Measurements from ENCODE around the gene CAPZB. TPM values are rescaled to one million over a fixed set of nuclear protein-coding genes. Genes with fewer than 3 reads are reported as not detected.

Gene CAPZB
- polyA plus RNA-seq, 1 experiment, result 312 TPM

DNA sequence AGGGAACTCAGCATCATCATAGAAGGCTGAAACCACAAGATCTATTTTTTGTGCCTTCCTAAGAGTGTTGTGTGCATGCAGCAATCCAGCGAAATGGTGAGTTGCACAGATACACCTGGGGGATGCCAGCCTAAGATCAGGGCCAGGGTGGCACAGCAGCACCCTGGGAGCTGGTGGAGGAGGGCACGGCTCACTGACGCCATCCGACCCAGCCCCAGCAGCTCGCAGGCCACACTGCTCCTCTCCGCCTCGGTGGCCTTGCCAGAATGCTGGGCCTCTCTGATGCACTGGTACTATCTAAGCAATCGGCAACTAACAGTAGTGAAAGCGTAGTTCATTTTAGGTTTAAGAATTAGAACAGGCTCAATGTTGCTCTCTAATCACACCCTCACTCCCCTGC lies 37.8 kb downstream of the CAPZB start:
- no peak overlapping the region for H3K4me3 ChIP-seq (ENCODE audit: low read depth, low read length)
- DNase-seq (ENCODE audit: low read depth, low spot score), result no peak
- CTCF ChIA-PET, result interaction anchor here (0.5 kb wide), 1 partner anchor 765 kb away, joined by 3 read pairs; no protein-coding TSS in a partner anchor
- no peaks in the 10 kb centered on the region for H3K9me3 ChIP-seq (ENCODE audit: control insufficient read depth, insufficient read depth, low read length)
- POLR2A ChIA-PET, result interaction anchor here (0.6 to 1.6 kb wide), 2 partner anchors 13 to 96 kb away, joined by 3 to 6 read pairs; no protein-coding TSS in a partner anchor
- TF ChIP-seq, protein P1, sequence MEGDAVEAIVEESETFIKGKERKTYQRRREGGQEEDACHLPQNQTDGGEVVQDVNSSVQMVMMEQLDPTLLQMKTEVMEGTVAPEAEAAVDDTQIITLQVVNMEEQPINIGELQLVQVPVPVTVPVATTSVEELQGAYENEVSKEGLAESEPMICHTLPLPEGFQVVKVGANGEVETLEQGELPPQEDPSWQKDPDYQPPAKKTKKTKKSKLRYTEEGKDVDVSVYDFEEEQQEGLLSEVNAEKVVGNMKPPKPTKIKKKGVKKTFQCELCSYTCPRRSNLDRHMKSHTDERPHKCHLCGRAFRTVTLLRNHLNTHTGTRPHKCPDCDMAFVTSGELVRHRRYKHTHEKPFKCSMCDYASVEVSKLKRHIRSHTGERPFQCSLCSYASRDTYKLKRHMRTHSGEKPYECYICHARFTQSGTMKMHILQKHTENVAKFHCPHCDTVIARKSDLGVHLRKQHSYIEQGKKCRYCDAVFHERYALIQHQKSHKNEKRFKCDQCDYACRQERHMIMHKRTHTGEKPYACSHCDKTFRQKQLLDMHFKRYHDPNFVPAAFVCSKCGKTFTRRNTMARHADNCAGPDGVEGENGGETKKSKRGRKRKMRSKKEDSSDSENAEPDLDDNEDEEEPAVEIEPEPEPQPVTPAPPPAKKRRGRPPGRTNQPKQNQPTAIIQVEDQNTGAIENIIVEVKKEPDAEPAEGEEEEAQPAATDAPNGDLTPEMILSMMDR (IDR thresholded peaks at IDR 0.05; ENCODE audit: low read depth, low read length), result no peak
- no peaks in the 10 kb centered on the region for H3K27me3 ChIP-seq (ENCODE audit: control insufficient read depth, insufficient read depth, low read length)
- H3K27ac ChIP-seq (ENCODE audit: low read depth, low read length), result peak overlapping the region; percentile 93

DNA sequence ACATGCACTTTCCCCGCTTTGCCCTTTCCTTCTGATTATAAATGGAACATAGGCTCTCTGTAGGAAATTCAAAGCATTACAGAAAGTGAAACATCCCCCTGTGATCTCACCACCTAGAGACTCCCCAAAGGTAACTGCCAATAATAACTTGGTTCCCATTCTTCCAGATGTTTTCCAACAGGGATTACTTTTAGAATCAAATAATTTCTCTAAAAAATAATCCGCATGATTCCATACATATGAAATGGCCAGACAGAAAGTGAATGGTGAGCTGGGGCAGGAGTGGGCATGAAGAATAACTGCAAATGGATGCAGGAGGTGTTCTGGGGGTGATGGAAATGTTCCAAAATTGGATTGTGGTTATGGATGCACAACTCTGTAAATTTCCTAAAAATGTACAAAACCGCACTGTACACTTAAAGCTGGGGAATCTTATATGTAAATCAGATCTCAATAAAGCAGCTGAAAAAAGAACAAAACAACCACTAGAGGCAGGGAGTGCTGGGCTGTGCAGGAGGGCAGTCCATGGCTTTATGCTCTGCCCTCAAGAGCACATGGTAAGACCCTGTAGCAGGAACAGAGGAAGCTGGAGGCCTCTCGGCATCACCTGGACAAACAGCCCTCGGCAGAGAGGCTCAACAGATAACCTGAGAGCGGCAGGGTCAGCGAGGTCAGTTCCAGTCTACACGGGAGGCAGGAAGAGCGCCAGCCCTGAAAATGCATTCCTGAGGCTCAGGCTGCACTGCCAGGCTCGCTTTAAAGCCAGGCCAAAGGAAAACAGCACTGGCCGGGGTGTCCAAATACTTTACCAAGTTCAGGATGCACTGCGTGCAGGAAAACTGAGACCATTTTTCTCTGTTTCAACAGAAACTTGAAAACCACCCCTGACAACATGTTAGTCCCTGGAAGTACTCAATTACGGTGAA lies 39.7 kb downstream of the CAPZB start:
- TF ChIP-seq, protein P1 (IDR thresholded peaks at IDR 0.05; ENCODE audit: low read depth, low read length), result peak; percentile 49
- Histone ChIP-seq H3K27me3 (ENCODE audit: control insufficient read depth, insufficient read depth, low read length) (no peaks in the 10 kb centered on the region), H3K4me3 (ENCODE audit: low read depth, low read length) (no peak overlapping the region), H3K27ac (ENCODE audit: low read depth, low read length) (peak overlapping the region; percentile 43), H3K9me3 (ENCODE audit: control insufficient read depth, insufficient read depth, low read length) (no peaks in the 10 kb centered on the region)
- ChIA-PET POLR2A (no interaction called here), CTCF (interaction anchor here (0.8 to 1.1 kb wide), 2 partner anchors 9 to 47 kb away, joined by 3 to 4 read pairs; no protein-coding TSS in a partner anchor)
- DNase-seq (ENCODE audit: low read depth, low spot score), result no peak

DNA sequence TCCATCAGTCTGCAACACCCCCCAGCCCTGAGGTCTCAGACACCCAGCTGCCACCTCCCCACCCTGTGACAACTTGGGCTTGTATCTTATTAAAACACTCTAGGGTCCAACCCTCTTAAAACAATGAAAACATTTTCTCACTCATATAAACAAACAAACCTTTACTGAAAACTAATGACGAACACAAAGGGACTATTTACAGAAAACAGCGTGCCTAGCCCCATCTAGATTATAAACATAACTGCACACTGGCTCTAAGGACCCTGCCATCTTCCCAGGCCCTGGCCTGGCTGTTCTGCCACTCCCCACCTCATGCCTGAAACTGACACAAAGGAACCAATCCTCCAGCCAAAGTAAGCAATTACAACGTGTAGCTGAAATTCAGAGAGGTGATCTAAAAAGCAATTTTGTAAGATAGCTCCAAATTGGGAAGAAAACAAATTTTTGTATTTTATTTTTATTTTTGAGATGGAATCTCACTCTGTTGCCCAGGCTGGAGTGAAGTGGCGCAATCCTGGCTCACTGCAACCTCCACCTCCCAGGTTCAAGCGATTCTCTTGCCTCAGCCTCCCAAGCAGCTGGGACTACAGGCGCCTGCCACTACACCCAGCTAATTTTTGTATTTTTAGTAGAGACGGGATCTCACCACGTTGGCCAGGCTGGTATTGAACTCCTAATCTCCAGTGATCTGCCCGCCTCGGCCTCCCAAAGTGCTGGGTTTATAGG lies 40.9 kb downstream of the CAPZB start:
- DNase-seq (ENCODE audit: low read depth, low spot score), result no peak
- H3K27ac ChIP-seq (ENCODE audit: low read depth, low read length), result no peak overlapping the region
- H3K4me3 ChIP-seq (ENCODE audit: low read depth, low read length), result no peak overlapping the region
- TF ChIP-seq, protein P1 (IDR thresholded peaks at IDR 0.05; ENCODE audit: low read depth, low read length), result no peak
- no peaks in the 10 kb centered on the region for H3K9me3 ChIP-seq (ENCODE audit: control insufficient read depth, insufficient read depth, low read length)
- H3K27me3 ChIP-seq (ENCODE audit: control insufficient read depth, insufficient read depth, low read length), result no peaks in the 10 kb centered on the region
- CTCF ChIA-PET, result interaction anchor here (0.7 to 1.0 kb wide), 2 partner anchors 44 to 52 kb away, joined by 3 read pairs; no protein-coding TSS in a partner anchor
- POLR2A ChIA-PET, result no interaction called here

DNA sequence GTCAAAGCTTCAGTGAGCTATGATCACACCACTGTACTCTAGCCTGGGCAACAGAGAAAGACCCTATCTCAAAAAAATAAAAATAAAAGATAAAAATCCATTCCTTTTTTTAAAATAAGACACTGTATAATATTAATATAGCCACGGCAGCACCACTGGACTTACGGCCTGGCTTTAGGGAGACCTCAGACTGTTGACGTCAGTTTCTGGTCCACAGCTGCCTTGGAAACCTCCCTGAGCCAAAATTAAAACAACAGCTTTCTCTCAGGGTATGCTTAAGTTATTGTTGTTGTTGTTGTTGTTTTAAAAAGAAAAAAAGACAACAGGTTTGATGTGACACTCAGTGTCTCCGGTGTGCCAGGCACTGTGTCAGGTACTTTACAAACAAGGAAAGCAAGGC lies 42.0 kb downstream of the CAPZB start:
- CTCF ChIA-PET, result no interaction called here

More for the DNA sequence above, 42.0 kb downstream of the CAPZB start:
- Histone ChIP-seq H3K27ac (ENCODE audit: low read depth, low read length) (no peak overlapping the region), H3K4me3 (ENCODE audit: low read depth, low read length) (no peak overlapping the region), H3K27me3 (ENCODE audit: control insufficient read depth, insufficient read depth, low read length) (no peaks in the 10 kb centered on the region), H3K9me3 (ENCODE audit: control insufficient read depth, insufficient read depth, low read length) (no peaks in the 10 kb centered on the region; the same call in 1 of the 2 replicates)
- POLR2A ChIA-PET, result no interaction called here
- TF ChIP-seq, protein P1 (IDR thresholded peaks at IDR 0.05; ENCODE audit: low read depth, low read length), result no peak
- no peak for DNase-seq (ENCODE audit: low read depth, low spot score)
